Daoy (cell line): ENCODE results near the gene COLEC11. TPM values are rescaled to one million over a fixed set of nuclear protein-coding genes. Genes with fewer than 3 reads are reported as not detected.

Source experiments
- DNase-seq: peaks from one replicate; pipeline ENCODE4 v3.0.0-alpha.2; 2015; ENCODE audit warnings: low read depth
- total RNA-seq: library from RNA; depleted of rRNA; stranded (reverse); fragments of >200 nt; shearing (Covaris generic); gene quantifications from 2 replicates; pipeline ENCODE4 v1.2.3, GENCODE V29; 2014

The COLEC11 gene
- total RNA-seq, 1 experiment from 2014 or later: not detected

DNA sequence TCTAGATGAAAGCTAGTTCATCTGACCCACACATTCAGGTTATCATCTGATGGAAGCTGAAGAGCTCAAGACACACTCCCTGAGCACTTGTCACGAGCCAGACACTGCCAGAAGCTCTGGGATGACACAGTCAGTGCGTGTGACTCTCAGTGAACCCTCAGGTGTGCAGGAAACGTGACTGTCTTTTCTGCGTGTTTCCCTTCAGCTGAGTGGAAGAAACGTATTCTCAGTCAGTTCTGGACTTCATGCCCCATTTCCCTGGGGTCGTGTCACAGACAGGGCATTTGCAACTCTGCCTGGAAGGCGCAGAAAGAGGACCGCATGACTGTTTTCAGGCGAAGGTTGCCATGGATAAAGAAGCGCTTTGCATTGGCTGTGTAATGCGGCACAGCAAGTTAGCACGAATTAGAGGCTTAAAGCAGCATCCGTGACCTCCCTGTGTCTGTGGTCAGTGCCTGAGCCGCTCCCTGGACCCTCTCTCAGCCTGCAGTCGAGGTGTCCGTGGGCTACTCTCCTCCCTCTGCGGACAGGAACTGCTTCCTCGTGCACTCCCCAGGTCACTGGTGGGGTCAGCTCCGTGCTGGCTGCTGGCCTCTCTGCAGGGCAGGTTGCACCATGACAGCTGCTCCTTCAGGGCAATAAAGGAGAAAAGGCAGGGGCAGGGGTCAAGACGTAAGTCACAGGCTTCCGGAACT, 59.8 kb downstream of the COLEC11 start:
- DNase-seq: no peak

DNA sequence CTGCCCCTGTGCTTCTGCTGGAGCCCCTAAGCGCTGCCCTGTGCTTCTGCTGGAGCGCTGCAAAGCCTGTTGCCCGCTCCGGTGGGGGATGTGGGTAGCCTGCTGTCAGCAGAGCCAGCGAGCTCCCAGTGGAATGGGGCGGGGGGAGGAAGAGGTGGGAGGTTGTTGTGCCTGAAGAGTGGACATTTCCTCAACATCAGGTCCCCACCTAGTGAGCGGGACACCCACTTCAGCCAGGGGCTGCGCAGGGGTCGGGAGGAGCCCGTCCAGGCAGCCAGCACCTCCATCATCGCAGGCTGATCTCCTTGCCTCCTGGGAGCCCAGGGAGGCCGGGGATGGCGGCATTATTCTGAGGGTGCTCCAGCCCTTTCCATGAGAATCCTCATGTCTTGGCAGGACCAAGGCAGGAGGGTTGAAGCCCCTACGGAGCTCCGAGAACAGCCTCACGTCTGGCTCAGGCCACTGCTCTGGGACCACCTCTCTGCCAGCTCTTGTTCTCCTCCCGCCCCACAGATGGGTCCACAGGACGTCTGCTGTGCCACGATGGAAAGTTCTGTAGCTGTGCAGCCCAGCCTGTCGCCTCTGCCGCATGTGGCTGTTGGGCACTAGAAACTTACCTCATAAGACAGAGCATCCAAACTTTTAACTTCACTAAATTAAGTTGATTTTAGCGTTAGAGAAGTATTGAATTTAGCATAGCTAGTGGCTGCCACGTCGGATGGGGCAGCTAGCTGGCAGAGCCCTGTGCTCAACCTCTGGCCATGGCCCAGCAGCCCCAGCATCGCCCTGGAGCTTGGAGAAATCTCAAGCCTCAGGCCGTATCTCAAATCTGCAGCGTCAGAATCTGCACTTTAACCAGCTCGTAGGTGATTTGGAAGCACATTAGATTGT, 61.2 kb downstream of the COLEC11 start:
- DNase-seq: no peak

DNA sequence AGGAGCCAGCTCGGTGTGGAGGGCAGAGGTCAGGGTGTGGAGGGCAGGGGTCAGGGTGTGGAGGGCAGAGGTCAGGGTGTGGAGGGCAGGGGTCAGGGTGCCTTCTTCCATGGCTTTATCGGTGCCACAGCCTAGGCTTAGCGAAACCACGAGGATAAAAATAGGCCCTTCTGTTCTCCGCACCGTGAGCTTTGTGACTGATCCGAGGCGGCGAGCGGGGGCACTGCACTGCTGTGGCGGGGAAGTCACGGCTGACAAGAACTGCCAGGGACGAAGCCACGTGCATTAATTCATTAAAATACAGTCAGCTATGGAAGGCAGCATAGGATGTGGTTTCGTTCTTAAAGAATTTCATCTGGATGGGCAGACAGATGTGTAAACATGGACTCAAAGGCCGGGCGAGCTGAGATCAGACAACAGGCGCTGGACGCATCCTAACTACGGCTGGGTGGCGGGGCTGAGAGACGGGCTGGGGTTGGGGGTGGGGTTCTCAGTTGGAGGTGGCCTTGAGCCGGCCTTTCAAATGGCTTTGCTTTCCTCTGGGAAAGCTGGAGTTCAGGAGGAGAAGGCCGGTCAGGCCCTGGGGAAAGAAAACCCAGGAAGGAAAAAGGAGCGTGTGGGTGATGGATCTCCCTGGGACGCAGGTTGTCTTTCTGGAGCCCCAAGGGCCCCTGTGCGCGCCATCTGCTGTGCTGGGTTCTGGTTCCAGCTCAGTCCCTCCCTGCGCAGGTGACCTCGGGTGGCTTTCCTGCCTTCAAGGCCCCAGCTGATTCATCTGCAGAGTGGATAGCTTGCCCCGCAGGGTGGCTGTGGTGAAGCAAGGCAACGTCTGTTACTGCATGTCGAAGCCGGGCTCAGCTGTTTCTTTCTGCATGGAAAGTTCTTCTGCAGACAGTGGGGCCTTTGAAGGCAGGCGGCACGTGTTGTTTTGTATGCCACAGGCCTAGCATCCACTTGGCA, 62.1 kb downstream of the COLEC11 start:
- DNase-seq: no peak

DNA sequence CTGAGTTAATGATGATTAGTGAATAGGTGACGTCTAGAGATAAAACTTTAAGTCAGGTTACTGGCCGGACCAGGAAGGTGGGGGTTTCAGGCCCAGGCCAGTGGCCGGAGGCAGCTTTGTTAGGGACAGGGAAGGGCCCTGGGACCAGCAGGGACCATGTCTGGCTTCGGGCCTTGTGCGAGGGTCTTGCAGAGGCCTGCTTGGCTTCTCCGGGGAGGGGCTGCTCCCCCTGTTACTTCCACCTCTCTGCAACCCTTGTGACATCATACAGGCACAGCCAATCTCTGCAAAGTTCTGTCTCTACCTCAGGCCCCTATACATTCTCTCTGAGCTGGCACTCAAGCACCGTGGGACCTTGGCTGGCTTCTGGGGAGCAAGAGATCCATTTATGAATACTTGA, 63.0 kb downstream of the COLEC11 start, which contains the start of gene ALLC:
ALLC (plus strand) TSS at position 320 of the 400 bp plus-strand sequence. CDS start 12,958 bp downstream, outside the sequence.
- no peak for DNase-seq

DNA sequence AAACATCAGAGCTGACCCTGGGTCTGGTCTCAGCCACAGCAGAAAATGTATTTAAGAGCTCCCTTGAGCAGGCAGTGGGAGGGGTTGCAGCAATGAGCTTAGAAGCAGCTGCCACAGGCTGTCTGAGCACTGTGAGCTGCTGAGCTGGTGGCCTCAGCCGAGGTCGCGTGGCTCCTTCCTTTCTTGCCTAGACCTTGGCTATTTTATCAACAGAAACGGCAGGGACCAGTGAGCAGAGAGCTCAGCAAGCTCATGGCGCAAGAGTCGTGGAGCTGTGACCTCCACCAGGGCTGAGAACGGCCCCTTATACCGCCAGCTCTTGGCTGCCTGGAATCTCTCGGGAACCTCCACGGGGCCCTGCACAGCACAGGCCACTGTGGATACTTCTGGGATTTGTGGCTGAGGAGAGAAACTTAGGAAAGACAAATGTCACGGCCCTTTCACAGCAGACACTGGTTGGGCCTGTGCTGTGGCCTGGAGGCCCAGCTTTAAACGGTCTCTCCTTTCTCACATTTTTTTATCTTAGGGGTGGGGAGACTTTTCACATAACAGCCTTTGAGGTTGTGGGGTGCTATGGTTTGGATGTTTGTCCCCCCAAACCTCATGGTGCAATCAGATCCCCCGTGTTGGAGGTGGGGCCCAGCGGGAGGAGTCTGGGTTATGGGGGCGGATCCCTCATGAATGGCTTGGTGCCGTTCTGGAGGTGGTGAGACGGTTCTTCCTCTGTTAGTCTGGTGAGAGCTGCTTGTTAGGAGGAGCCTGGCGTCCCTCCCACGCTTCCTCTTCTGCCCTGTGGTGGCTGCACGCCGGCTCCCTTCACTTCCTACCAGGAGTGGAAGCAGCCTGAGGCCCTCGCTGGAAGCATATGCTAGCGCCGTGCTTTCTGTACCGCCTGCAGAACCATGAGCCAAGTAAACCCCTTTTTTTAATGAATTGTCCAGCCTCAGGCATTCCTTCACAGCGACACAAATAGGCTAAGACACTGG, 64.8 kb downstream of the COLEC11 start:
- DNase-seq: no peak

DNA sequence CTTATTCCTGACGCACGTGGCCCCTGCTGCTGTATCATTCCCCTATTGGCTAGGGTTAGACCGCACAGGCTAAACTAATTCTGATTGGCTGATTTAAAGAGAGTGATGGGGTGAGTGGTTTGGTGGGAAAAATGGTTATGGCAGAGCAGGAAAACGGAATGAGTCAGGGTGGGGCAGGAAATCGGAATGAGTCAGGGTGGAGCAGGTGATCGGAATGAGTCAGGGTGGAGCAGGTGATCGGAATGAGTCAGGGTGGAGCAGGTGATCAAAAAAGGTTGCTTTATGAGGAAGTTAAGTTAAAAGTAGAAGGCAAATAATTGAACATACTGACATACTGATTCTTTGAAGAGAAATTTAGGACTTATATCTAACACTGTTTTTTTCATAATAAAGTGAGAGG, 65.7 kb downstream of the COLEC11 start:
- DNase-seq: peak; percentile 50

DNA sequence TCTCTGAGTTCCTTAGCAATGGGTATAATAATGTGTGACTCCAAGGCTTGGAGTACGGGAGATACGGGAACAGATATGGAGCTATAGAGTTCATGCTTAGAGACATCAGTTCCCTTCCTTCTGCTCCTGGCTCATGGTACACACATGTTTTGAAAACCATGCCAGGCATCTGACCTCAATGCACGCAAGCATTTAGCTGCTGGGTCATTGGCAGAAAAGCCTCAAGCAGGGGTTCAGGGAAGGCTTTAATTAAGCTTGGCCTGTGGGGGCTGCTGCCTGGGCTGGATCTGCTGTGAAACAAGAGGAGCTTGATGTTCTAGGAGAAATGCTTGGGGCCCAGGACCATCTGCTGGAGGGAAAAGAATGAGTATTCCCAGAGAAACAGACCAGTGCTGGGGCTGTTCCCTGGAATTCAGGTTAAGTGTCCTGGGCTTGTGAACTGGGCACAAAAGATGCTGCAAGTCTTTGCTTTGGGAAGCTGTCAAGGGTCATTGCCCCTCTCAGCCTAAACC, 66.3 kb downstream of the COLEC11 start:
- no peak for DNase-seq

DNA sequence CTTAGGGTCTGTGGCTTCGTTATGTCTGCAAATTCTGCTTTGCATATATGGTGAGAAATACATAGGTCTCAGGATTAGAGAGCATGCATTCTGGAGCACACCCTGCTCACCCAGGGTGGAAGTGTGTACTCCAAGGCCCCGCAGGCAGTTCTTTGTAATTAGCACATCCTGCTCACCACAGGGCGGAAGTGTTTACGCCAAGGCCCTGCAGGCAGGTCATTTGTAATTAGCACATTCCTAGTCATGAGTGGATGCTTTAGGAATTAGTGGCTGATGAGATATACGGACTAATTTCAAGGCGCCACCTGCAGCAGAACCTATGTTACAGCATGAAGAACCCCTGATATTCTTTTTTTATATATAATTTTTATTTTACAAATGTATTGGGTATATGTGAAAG, 67.3 kb downstream of the COLEC11 start:
- DNase-seq: peak; percentile 41

DNA sequence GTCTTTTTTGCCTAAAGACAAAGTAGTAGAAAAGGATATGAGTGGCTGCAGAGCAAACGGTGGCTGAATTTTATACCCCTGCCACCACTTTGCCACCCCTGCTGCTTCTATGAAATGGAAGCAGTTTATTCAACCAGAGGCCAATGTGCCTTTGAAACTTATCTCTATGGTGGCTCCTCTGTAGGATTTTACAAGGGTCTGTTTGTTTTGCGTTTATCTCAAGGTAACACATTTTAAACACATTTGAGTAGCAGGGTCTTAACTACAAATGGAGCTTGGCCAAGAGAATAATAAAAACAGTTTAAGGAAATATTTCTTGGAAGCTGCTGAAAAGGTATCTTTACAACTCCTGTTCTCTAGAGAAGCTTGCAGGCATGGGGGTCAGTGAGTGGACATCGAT, 69.2 kb downstream of the COLEC11 start:
- no peak for DNase-seq

DNA sequence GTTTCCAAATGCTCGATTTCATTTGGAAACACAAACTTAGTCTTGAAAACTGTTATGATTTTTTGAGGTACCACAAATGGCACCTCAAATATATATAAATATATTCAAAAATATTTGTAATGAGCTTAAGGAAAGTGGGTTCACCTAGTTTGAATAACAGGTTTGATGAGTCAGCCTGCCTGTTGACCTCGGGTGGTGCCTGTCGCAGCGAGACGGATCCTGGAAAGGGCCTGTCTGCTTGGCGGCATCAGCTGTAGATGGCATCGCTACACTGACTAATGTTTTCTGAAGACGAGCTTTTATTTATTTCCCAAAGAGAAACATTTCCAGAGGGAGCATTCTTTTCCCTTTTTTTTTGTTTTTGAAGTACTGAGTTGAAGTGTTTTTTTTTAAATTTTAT, 70.0 kb downstream of the COLEC11 start:
- DNase-seq: no peak

DNA sequence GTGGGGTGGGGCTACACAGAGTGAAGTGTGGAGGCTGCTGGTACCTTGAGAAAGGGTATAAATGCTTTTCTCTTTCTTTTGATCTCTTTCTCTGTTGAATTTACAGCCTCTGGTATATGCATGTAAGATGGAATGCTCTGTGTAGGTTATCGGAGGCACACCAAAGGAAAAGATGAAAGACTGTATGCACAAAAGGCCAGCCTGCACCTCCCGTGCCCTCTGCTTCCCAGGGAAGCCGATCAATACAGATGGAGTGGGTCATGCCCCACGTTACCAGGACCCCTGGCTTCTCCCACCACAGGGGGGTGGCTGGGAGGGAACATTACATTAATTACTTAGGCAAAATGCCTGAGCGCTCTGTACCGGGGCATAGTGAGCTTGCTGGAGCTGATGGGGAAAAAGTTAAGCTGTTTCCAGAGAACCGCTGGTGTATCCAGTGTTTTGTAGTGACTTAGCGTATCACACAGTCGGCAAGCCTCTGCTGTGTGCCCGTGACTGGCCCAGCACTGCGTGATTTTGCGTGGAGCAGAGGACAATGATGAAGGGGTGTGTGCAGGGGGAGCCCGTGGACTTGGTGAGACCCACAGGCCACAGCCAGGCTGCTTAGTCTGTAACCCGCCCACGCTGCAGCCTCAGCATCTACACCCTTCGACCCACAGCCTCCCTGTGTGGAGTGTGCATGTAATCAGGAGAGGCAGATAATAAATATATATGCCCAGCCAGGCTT, 71.1 kb downstream of the COLEC11 start:
- DNase-seq: no peak

DNA sequence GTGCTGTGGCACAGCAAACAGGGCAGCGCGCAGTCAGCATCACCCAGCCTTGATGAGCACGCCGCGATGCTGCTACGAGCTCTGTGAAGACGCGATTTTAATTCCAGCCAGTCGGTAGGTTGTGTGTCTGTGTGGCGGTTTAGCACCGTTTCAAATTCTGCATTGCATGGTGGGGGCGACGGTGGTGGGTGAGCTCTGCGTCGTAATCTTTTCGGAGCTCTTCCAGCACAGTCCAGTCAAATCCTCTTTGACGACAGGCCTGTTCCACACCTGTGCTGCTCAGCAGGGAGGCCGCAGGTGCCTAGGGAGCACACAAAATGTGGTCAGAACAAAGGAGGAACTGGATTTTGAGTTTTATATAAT, 71.7 kb downstream of the COLEC11 start:
- no peak for DNase-seq

DNA sequence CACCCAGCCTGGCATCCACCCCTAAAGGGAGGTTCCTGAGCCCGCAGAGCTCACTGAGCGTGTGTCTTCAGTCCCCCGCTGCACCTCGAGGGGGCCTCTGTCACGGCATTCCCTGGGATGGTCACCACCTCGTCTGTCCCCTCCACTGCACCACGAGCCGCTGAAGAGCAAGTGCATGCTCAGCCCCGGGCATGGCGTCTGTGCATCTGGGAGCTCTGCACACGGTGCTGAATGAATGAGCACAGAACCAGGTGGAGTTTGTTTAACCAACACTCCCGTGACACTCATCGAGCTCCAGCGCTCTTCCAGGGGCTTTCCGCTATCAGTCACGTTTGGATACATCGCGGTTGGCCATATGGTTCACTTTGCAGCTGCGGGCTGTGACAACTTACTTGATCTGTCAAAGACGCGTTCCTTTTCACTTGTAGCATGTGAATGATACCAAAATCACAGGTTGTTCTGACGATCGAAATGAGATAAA, 72.3 kb downstream of the COLEC11 start:
- DNase-seq: peak; percentile 53

DNA sequence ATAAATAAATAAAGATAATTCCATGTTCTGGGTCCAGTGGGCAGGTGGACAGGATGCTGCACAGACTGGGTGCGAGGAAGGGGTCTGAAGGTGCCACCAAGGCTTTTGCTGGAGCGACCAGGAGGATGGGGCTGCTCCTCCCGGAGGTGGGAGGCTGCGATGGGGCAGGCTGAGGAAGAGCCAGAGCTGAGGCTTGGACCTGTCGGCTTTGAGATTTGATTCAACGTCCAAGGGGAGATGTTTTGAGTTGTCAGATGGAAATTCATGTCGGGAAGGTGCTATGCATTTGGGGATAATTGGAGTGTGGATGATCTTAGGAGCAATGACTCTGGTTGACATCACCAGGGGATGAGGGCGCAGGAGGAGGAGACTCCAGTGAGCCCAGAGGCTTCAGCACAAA, 74.7 kb downstream of the COLEC11 start:
- no peak for DNase-seq

DNA sequence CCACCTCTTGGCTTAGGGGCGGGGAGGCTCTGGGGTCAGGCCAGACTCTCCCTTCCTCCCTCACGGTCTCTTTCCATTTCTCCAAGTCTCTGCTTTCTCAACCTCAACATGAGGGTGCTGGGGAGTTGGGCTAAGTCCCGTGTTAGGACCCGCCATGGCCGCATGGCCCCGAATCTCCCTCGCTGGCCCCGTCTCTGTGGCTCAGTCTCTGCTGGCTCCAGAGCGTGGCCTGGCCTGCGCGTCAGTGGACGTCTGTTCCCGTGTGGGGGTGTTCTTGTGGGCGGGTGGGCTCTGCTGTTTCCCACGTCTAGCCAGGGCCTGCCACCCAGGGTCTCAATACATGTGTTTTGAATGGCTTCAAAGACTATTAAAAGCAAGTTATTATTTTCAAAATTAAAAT, 75.5 kb downstream of the COLEC11 start:
- DNase-seq: no peak

DNA sequence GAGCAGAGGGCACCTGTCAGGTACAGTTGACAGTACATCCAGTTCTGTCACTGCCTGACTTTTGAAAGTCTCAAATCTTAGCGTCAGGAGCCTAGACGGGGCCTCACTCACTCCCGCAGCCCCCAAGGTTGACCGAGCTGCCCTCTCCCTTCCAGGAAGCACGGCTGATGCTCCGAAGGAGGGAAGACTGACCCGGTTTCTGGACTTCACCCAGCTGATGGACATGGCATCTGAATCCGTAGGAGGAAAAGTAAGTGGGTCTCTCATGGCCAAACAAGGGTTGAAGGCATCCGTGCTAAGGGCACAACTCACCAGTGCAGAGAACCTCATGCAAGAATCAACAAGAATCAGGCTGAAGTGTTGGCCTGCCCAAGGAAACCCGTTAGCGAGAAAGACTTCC, 76.0 kb downstream of the COLEC11 start:
- DNase-seq: no peak

DNA sequence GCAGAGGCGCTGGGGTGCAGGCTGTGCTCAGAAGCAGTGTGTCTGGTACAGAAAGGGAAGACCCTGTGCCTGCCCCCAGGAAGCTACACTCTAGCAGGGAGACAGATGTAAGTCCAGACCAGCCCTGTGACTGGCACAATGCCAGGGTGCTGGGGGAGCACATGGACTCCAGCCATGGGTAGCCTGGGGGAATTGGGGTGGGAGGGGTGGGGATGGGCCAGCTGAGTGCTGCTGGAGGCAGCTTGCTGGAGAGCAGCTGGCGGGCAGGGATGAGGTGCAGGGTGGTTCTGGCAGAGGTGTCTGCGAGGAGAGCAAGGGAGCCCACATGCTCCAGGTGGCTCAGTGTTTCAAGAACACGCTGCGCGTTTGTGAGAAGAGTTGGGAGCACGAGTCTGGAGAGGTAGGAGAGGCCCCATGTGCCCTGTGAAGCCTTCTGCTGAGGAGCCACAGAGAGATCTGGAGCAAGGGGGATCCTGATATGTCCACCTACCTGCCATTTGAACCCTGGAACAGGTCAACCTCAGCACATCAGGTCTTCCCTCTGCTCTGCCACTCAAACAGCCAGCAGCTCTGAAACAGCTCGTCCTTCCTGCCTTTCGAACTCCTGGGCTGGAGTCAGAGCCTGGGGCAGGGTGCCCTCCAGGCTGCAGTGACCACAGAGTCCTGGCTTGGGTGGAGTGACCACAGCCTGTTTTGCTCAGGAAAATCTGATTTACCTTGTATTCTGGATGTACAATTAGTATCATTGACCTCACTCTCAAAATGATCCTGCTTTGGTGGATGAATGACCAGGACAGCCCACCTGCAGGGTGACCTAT, 78.2 kb downstream of the COLEC11 start:
- DNase-seq: no peak

DNA sequence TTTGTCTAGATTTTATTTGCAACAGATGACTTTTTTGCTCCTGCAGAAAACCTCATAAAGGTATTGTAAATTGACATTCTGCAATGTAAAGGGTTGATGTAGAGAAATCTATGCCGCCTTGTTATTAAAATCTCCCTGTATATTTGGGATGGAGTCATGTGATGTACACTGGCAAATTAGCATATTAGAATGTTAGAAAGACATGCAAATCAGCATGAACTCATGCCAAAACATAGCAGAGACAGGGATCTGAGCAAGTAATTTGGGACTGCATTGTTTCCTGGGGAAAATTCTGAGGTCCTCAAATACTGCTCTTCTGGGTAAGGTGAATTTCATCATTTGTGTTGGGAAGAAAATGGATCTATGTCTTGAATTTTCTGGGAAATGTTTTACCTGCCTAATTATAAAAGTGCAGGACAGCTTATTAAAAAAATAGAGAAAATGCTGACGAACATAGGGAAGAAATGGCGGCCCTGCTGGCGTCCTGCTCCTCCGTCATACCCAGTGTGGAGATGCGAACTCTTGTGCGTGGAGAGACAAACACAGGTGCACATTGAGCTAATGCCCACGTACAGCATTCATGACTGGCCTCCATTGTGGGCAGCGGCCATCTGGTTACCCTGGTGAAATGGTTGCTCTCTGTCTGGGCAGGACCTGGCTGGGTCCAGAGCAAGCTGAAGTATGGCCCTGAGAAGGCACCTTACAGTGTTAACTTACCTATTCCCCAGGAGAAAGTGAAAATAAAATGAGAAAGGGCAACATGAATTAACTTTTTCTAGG, 79.3 kb downstream of the COLEC11 start:
- DNase-seq: no peak
